Lung (tissue), 12 donors: ENCODE results near the gene DHCR7. TPM values are rescaled to one million over a fixed set of nuclear protein-coding genes. Genes with fewer than 3 reads are reported as not detected.
A peak's percentile ranks its signal among the peaks of the same experiment; 100 is the strongest.

Experiments used
- ATAC-seq: fragments of 200-7000 bp; cut with Tn5 transposase; one replicate; pipeline ENCODE4 v1.9.1; 2020; ENCODE audit warnings: moderate number of reproducible peaks; ENCODE audit not compliant: insufficient read depth, low FRiP score
- DNase-seq, 3 donors: peaks; one replicate each; pipeline ENCODE4 v3.0.0-alpha.2; 2013 to 2017
- H3K27ac ChIP-seq, 2 donors: one replicate each; pipeline ENCODE4 v1.5.1; 2013; ENCODE audit warnings: mild to moderate bottlenecking in 2 of 2, moderate library complexity in 2 of 2, control low read depth in 1 of 2, inconsistent platforms in 1 of 2, low read depth in 1 of 2, low read length in 1 of 2
- H3K27me3 ChIP-seq, 3 donors: one replicate each; pipeline ENCODE4 v1.5.1; 2013; ENCODE audit warnings: low read length in 2 of 3; ENCODE audit not compliant: control insufficient read depth in 3 of 3, insufficient read depth in 3 of 3
- H3K36me3 ChIP-seq, 4 donors: one replicate each; pipeline ENCODE4 v1.5.1; 2013; ENCODE audit warnings: low read length in 4 of 4, mild to moderate bottlenecking in 1 of 4, moderate library complexity in 1 of 4; ENCODE audit not compliant: control insufficient read depth in 4 of 4, insufficient read depth in 4 of 4
- H3K4me1 ChIP-seq, 5 donors: one replicate each; pipeline ENCODE4 v1.5.1; 2013; ENCODE audit warnings: low read length in 5 of 5, mild to moderate bottlenecking in 2 of 5, moderate library complexity in 1 of 5; ENCODE audit not compliant: control insufficient read depth in 5 of 5, insufficient read depth in 5 of 5
- H3K4me3 ChIP-seq: one replicate; pipeline ENCODE4 v1.5.1; 2013; ENCODE audit warnings: mild to moderate bottlenecking, control low read depth, moderate library complexity
- H3K9ac ChIP-seq, 2 donors: one replicate each; pipeline ENCODE4 v1.5.1; 2013; ENCODE audit warnings: low read length in 2 of 2, control low read depth in 1 of 2; ENCODE audit not compliant: insufficient read depth in 1 of 2
- H3K9me3 ChIP-seq, 4 donors: one replicate each; pipeline ENCODE4 v1.5.1; 2013; ENCODE audit warnings: low read length in 3 of 4, mild to moderate bottlenecking in 1 of 4, moderate library complexity in 1 of 4; ENCODE audit not compliant: control insufficient read depth in 4 of 4, insufficient read depth in 3 of 4
- CTCF ChIP-seq: IDR thresholded peaks from 2 replicates; pipeline ENCODE4 v1.5.1; 2012; ENCODE audit warnings: mild to moderate bottlenecking; ENCODE audit errors: control extremely low read depth, extremely low read depth
- WGBS, 2 donors: extraction: QIAGEN DNeasy Blood & Tissue Kit; methylation state at CpG; one replicate each; pipeline ENCODE4 v1.1.7; 2013; 5-methylcytosine and 5-hydroxymethylcytosine counted together
- polyA plus RNA-seq, 2 donors: library from polyadenylated mRNA; stranded (reverse); fragments of 200-250 nt; gene quantifications; one replicate each; pipeline ENCODE4 v1.2.1, GENCODE V29; 2013
- total RNA-seq, 2 donors: library from RNA; depleted of rRNA in 1 of 2; stranded (reverse); fragments of >200 nt in 1 of 2; gene quantifications; one replicate each; pipeline ENCODE4 v1.2.1, GENCODE V29; 2014 to 2021
- donor health status: control.
- donor health status: control.
- donor health status: Bipolar disorder and iron deficiency.
- donor health status: healthy.
- donor health status: DM: yes; HTN: yes; CAD: no.

DHCR7 gene
- total and polyA plus RNA-seq, 4 donors: 41.2 to 138 (median 68.1) TPM

GRCh38 chr11:71453918-71454304 is 5.7 kb upstream of the DHCR7 start:
- 44 to 57% methylated on average over 7 of the region's 7 CpGs for WGBS, 2 donors
- H3K9ac ChIP-seq: peak overlapping the region; percentile 32 to 80
- peak overlapping the region; percentile 90 for H3K4me3 ChIP-seq
- no peaks in the 10 kb centered on the region for H3K27me3 ChIP-seq
- no peak overlapping the region for H3K27ac ChIP-seq
- DNase-seq (no peak), ATAC-seq (no peak)
- H3K36me3 ChIP-seq: peaks cover 0 to 27% (median 15%) of the 10 kb centered on the region in 4 donors
- TF ChIP-seq CTCF: no peak
- no peaks in the 10 kb centered on the region for H3K9me3 ChIP-seq
- H3K4me1 ChIP-seq: peaks cover 7 to 24% (median 12%) of the 10 kb centered on the region in 5 donors

GRCh38 chr11:71453037-71453917 is 5.1 kb upstream of the DHCR7 start, which contains the start of gene NADSYN1:
Gene NADSYN1 (plus strand): TSS chr11:71453203. CDS start chr11:71453297, 94 bp downstream.
- H3K36me3 ChIP-seq: peaks cover 0 to 20% (median 12%) of the 10 kb centered on the region in 4 donors
- no peaks in the 10 kb centered on the region for H3K9me3 ChIP-seq
- peaks cover 7 to 27% (median 12%) of the 10 kb centered on the region in 5 donors for H3K4me1 ChIP-seq
- H3K27me3 ChIP-seq: no peaks in the 10 kb centered on the region
- H3K9ac ChIP-seq: peak within 1 kb of the TSS; percentile 80 to 83
- WGBS, 2 donors: 1 to 2% methylated on average over 53 to 61 of the region's 61 CpGs
- peak; percentile 96 to 98 (median 97) for DNase-seq
- ATAC-seq: peak; percentile 92
- H3K4me3 ChIP-seq: peak within 1 kb of the TSS; percentile 90
- peak within 1 kb of the TSS; percentile 71 to 94 for H3K27ac ChIP-seq
- TF ChIP-seq CTCF: no peak

GRCh38 chr11:71452199-71453036 is 4.2 kb upstream of the DHCR7 start:
- no peaks in the 10 kb centered on the region for H3K9me3 ChIP-seq
- peak overlapping the region; percentile 59 for H3K4me3 ChIP-seq
- peak overlapping the region in 1 of 2 donors; percentile 83 for H3K9ac ChIP-seq
- TF ChIP-seq CTCF: no peak
- DNase-seq (peak; percentile 51 to 64 (median 64)), ATAC-seq (no peak)
- H3K36me3 ChIP-seq: peaks cover 0 to 15% (median 12%) of the 10 kb centered on the region in 4 donors
- no peaks in the 10 kb centered on the region for H3K27me3 ChIP-seq
- H3K27ac ChIP-seq: peak overlapping the region; percentile 71 to 94
- H3K4me1 ChIP-seq: peaks cover 7 to 31% (median 12%) of the 10 kb centered on the region in 5 donors
- WGBS, 2 donors: 1% methylated on average over 40 of the region's 40 CpGs
